ENCODE data around the gene CCDC12. TPM values are rescaled to one million over a fixed set of nuclear protein-coding genes. Genes with fewer than 3 reads are reported as not detected.

CCDC12 gene
- total RNA-seq, 4 donors from 2014 or later: 4.1 to 92.0 (median 41.2) TPM

- H3K4me3 ChIP-seq: no peak overlapping the region
- no peak for DNase-seq
- TF ChIP-seq POLR2A (IDR thresholded peaks at IDR 0.05) (no peak), CTCF (IDR thresholded peaks at IDR 0.05) (no peak)
- no peak overlapping the region for H3K27ac ChIP-seq
- H3K27me3 ChIP-seq: no peaks in the 10 kb centered on the region
- no peaks in the 10 kb centered on the region for H3K9me3 ChIP-seq
- intact Hi-C loops (cut with DNase I; ENCODE audit: low total_unique reads): no loop called here
- H3K36me3 ChIP-seq: no peaks in the 10 kb centered on the region
- H3K4me1 ChIP-seq: peaks cover 0 to 18% of the 10 kb centered on the region in 2 donors
Observed at GRCh38 chr3:46884427-46884826, 92.1 kb downstream of the CCDC12 start.

- Histone ChIP-seq H3K4me1 (peaks cover 0 to 21% of the 10 kb centered on the region in 2 donors), H3K36me3 (no peaks in the 10 kb centered on the region), H3K4me3 (peak overlapping the region; percentile 53 to 87), H3K27me3 (no peaks in the 10 kb centered on the region), H3K27ac (peak overlapping the region; percentile 73 to 92), H3K9me3 (no peaks in the 10 kb centered on the region)
- no peak for TF ChIP-seq POLR2A (IDR thresholded peaks at IDR 0.05)
- TF ChIP-seq CTCF (IDR thresholded peaks at IDR 0.05): no peak
- DNase-seq: no peak
- intact Hi-C loops (cut with DNase I; ENCODE audit: low total_unique reads): no loop called here
Observed at GRCh38 chr3:46883830-46884185, 92.7 kb downstream of the CCDC12 start.

GRCh38 chr3:46883054-46883829, 93.3 kb downstream of the CCDC12 start:
- no peaks in the 10 kb centered on the region for H3K27me3 ChIP-seq
- H3K27ac ChIP-seq: peak overlapping the region; percentile 73 to 92
- H3K36me3 ChIP-seq: no peaks in the 10 kb centered on the region
- H3K9me3 ChIP-seq: no peaks in the 10 kb centered on the region
- TF ChIP-seq CTCF (IDR thresholded peaks at IDR 0.05) (no peak), POLR2A (IDR thresholded peaks at IDR 0.05) (no peak)
- no peak for DNase-seq
- H3K4me3 ChIP-seq: peak overlapping the region; percentile 53 to 87
- intact Hi-C loops (cut with DNase I; ENCODE audit: low total_unique reads): no loop called here
- H3K4me1 ChIP-seq: peaks cover 0 to 23% of the 10 kb centered on the region in 2 donors

- H3K27ac ChIP-seq: peak overlapping the region; percentile 73 to 92
- H3K4me1 ChIP-seq: peaks cover 0 to 23% of the 10 kb centered on the region in 2 donors
- no peaks in the 10 kb centered on the region for H3K9me3 ChIP-seq
- no peak for TF ChIP-seq CTCF (IDR thresholded peaks at IDR 0.05)
- peak in 1 of 2 donors; percentile 26 for TF ChIP-seq POLR2A (IDR thresholded peaks at IDR 0.05)
- peak overlapping the region; percentile 53 to 87 for H3K4me3 ChIP-seq
- H3K36me3 ChIP-seq: no peaks in the 10 kb centered on the region
- peak; percentile 55 to 57 for DNase-seq
- no peaks in the 10 kb centered on the region for H3K27me3 ChIP-seq
- intact Hi-C loops (cut with DNase I; ENCODE audit: low total_unique reads): no loop called here
Observed at GRCh38 chr3:46882377-46883053, 94.0 kb downstream of the CCDC12 start.

All from uterus (tissue), 4 donors.